Neural progenitor cell (in vitro differentiated cells): Measurements from ENCODE around the gene RGL2. TPM values are rescaled to one million over a fixed set of nuclear protein-coding genes. Genes with fewer than 3 reads are reported as not detected.

Source experiments
- DNase-seq: peaks from one replicate; pipeline ENCODE4 v3.0.0-alpha.2; 2016; ENCODE audit warnings: low spot score
- H2AFZ ChIP-seq: fragments of 200-600 bp; sonication (generic); replicated peaks from 2 replicates; pipeline ENCODE4 v1.6.1; 2016; ENCODE audit warnings: antibody characterized with exemption
- H3F3A ChIP-seq: fragments of 200-600 bp; sonication (generic); 2 replicates; pipeline ENCODE4 v1.6.1; 2016; ENCODE audit warnings: antibody characterized with exemption, low read depth
- H3K27ac ChIP-seq: fragments of 200-600 bp; sonication (generic); 2 replicates; pipeline ENCODE4 v1.5.1; 2016; ENCODE audit warnings: mild to moderate bottlenecking
- H3K27me3 ChIP-seq: fragments of 200-600 bp; sonication (generic); 2 replicates; pipeline ENCODE4 v1.6.1; 2016; ENCODE audit warnings: mild to moderate bottlenecking, moderate library complexity
- H3K36me3 ChIP-seq: fragments of 200-600 bp; sonication (generic); 2 replicates; pipeline ENCODE4 v1.5.1; 2016
- H3K4me1 ChIP-seq: fragments of 200-600 bp; sonication (generic); 2 replicates; pipeline ENCODE4 v1.6.1; 2016; ENCODE audit warnings: mixed run types
- H3K4me2 ChIP-seq: fragments of 200-600 bp; sonication (generic); 2 replicates; pipeline ENCODE4 v1.6.1; 2016
- H3K4me3 ChIP-seq: fragments of 200-600 bp; sonication (generic); 2 replicates; pipeline ENCODE4 v1.5.1; 2016
- H3K79me2 ChIP-seq: fragments of 200-600 bp; sonication (generic); 2 replicates; pipeline ENCODE4 v1.6.1; 2016; ENCODE audit warnings: low read depth
- H3K9ac ChIP-seq: fragments of 200-600 bp; sonication (generic); 2 replicates; pipeline ENCODE4 v1.6.1; 2016
- H3K9me3 ChIP-seq: fragments of 200-600 bp; sonication (generic); 2 replicates; pipeline ENCODE4 v1.5.1; 2016; ENCODE audit warnings: low read depth
- H4K20me1 ChIP-seq: fragments of 200-600 bp; sonication (generic); 2 replicates; pipeline ENCODE4 v1.6.1; 2016; ENCODE audit warnings: low read depth
- H3K27ac Mint-ChIP-seq: 3 replicates; pipeline ENCODE4 v1.8.0; 2021; ENCODE audit warnings: mixed read lengths
- H3K27me3 Mint-ChIP-seq: 2 replicates; pipeline ENCODE4 v1.8.0; 2022; ENCODE audit warnings: low read depth, mild to moderate bottlenecking, inconsistent platforms, moderate library complexity, mixed read lengths; ENCODE audit not compliant: insufficient read depth
- H3K36me3 Mint-ChIP-seq: 3 replicates; pipeline ENCODE4 v1.8.0; 2021; ENCODE audit warnings: mixed read lengths
- H3K4me1 Mint-ChIP-seq: 3 replicates; pipeline ENCODE4 v1.8.0; 2021; ENCODE audit warnings: mixed read lengths
- H3K4me3 Mint-ChIP-seq: 3 replicates; pipeline ENCODE4 v1.8.0; 2021; ENCODE audit warnings: mild to moderate bottlenecking, moderate library complexity, mixed read lengths
- H3K9me3 Mint-ChIP-seq: 3 replicates; pipeline ENCODE4 v1.8.0; 2020; ENCODE audit warnings: mixed read lengths
- EZH2 ChIP-seq: fragments of 200-600 bp; sonication (generic); IDR thresholded peaks from 2 replicates; pipeline ENCODE4 v1.6.1; 2017; ENCODE audit warnings: antibody characterized with exemption, mild to moderate bottlenecking, moderate library complexity
- EZH2phosphoT487 ChIP-seq: fragments of 200-600 bp; sonication (generic); IDR thresholded peaks from 2 replicates; pipeline ENCODE4 v1.6.1; 2017; ENCODE audit warnings: antibody characterized with exemption
- total RNA-seq: library from RNA; depleted of rRNA; stranded (reverse); fragments of >200 nt; gene quantifications from 2 replicates; pipeline ENCODE4 v1.2.3, GENCODE V29; 2015; ENCODE audit warnings: low replicate concordance
- TF ChIP-seq, protein P1 (sequence below): fragments of 200-600 bp; sonication (generic); IDR thresholded peaks from 2 replicates; pipeline ENCODE4 v1.5.1; 2017; ENCODE audit warnings: antibody characterized with exemption, mild to moderate bottlenecking

The RGL2 gene
- total RNA-seq, 1 donor from 2014 or later: 28.3 TPM

DNA sequence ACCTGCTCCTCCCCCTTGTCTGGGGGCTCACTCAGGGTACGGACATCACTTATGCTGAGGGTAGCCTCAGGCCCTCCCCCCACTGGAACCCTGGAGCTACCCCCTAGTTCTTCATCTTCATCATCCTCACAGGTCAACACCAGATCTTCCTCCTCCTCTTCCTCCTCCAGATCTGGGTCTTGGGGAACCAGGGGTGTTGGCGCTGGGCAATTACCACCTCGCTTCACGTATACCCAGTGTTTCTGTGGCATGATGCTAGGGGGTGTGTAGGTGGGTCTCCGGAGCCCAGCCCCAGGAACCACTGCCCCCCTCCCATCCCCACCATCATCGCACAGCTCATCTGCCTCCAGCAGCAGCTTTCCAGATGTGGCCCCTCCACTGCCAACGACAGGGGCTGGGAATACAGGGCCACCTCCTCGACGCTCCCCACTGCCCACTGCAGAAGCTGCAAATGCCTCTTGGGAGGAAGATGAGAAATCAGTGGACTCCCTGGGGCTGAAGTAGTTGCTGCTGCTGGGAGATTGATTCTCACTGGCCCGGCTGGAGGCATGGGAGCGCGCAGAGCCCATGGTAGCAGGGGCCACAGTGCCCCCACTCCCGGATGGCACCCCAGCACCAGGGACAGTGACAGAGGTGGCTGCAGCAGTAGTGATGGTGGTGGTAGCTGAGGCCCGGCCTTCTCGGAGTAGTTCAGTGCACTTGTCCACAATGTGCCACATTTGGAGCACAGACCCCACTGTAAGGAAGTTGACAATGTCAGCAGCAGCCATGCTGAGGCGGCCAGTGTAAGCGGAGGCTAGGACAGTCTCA lies 17.3 kb upstream of the RGL2 start:
- TF ChIP-seq EZH2phosphoT487: no peak
- TF ChIP-seq EZH2: no peak
- TF ChIP-seq, protein P1, sequence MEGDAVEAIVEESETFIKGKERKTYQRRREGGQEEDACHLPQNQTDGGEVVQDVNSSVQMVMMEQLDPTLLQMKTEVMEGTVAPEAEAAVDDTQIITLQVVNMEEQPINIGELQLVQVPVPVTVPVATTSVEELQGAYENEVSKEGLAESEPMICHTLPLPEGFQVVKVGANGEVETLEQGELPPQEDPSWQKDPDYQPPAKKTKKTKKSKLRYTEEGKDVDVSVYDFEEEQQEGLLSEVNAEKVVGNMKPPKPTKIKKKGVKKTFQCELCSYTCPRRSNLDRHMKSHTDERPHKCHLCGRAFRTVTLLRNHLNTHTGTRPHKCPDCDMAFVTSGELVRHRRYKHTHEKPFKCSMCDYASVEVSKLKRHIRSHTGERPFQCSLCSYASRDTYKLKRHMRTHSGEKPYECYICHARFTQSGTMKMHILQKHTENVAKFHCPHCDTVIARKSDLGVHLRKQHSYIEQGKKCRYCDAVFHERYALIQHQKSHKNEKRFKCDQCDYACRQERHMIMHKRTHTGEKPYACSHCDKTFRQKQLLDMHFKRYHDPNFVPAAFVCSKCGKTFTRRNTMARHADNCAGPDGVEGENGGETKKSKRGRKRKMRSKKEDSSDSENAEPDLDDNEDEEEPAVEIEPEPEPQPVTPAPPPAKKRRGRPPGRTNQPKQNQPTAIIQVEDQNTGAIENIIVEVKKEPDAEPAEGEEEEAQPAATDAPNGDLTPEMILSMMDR: no peak
- Histone ChIP-seq H3K27ac (no peak overlapping the region), H4K20me1 (peaks cover 27% of the 10 kb centered on the region), H3F3A (peaks cover 70% of the 10 kb centered on the region), H3K9ac (no peak overlapping the region), H3K4me1 (peaks cover 26% of the 10 kb centered on the region), H3K79me2 (peaks cover 24% of the 10 kb centered on the region), H3K9me3 (no peaks in the 10 kb centered on the region), H3K36me3 (no peaks in the 10 kb centered on the region), H3K4me3 (no peak overlapping the region), H3K4me2 (no peak overlapping the region), H2AFZ (no peak overlapping the region), H3K27me3 (peaks cover 25% of the 10 kb centered on the region)
- H3K27ac Mint-ChIP-seq: no peak overlapping the region
- peaks cover 24% of the 10 kb centered on the region for H3K36me3 Mint-ChIP-seq
- no peak for DNase-seq
- H3K27me3 Mint-ChIP-seq: peaks cover 14% of the 10 kb centered on the region
- H3K4me3 Mint-ChIP-seq: peak overlapping the region; percentile 86
- peaks cover 65% of the 10 kb centered on the region for H3K4me1 Mint-ChIP-seq
- no peaks in the 10 kb centered on the region for H3K9me3 Mint-ChIP-seq

DNA sequence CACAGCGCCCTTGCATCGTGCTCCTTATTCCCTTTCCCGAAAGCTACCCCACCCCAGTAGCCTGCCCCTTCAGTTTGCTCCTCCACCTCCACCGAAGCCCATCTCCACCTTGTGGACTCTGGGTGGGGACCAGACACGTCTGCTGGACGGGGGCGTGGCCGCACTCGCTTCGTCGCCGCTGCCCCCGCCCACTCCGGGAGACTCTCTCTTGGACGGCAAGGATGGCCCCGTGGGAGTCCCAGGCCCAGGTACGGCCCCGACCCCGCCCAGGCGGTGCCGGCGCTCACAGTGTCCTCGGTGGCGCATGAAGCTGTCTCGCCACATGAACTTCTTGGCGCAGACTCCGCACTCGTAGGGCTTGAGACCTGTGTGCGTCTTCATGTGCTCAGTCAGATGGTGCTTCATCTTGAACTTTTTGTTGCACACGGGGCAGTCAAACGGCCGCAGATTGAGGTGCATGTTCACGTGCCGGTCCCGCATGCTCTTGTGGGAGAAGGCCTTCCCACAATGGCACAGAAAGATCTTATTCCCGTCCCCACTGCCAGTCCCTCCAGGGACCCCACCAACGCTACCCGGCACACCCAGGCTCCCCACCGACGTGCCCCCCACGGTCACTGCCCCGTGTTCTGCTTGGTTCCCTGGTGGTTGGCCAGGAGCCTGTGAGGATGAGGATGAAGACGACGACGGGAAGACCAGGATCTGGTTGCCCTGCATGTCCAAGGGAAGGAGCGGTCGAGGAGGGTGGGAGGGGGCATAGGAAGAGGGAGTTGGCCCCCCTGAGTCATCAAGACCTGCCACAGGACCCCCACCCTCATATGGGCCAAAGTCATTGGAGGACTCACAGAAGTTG lies 16.4 kb upstream of the RGL2 start:
- Histone ChIP-seq H4K20me1 (peaks cover 27% of the 10 kb centered on the region), H3K27ac (no peak overlapping the region), H3K9me3 (no peaks in the 10 kb centered on the region), H3K79me2 (peaks cover 16% of the 10 kb centered on the region), H3K27me3 (peaks cover 25% of the 10 kb centered on the region), H3K4me3 (peak overlapping the region; percentile 54), H3F3A (peaks cover 68% of the 10 kb centered on the region), H3K9ac (no peak overlapping the region), H3K36me3 (no peaks in the 10 kb centered on the region), H3K4me1 (peaks cover 26% of the 10 kb centered on the region), H3K4me2 (peak overlapping the region; percentile 99), H2AFZ (no peak overlapping the region)
- no peaks in the 10 kb centered on the region for H3K9me3 Mint-ChIP-seq
- peaks cover 16% of the 10 kb centered on the region for H3K27me3 Mint-ChIP-seq
- peak; percentile 43 for DNase-seq
- H3K4me3 Mint-ChIP-seq: peak overlapping the region; percentile 95
- peaks cover 18% of the 10 kb centered on the region for H3K36me3 Mint-ChIP-seq
- peaks cover 60% of the 10 kb centered on the region for H3K4me1 Mint-ChIP-seq
- H3K27ac Mint-ChIP-seq: peak overlapping the region; percentile 46
- TF ChIP-seq EZH2phosphoT487 (no peak), EZH2 (no peak)
- TF ChIP-seq, protein P1: no peak

DNA sequence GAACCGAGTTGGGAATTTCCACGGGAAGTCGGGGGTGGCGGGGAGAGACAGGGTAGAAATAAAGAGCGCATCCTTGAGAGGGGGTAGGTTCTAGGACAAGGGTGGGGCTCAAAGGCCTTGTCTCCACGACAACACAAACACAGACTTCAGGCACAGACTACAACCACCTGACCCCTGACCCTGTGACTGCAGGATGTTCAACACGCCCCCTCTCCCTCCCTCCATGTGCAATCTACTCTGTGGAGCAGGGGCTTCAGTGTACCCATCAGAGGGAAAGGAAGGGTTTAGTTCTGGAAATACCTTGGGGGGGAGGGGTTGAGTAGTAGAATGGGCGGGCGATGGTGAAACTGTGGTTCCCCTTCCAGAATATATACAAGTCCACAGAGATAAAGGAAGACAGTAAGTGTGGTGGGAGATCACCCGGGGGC lies 15.8 kb upstream of the RGL2 start:
- peaks cover 9% of the 10 kb centered on the region for H3K79me2 ChIP-seq
- H3K4me1 ChIP-seq: peaks cover 26% of the 10 kb centered on the region
- peak; percentile 62 for DNase-seq
- peaks cover 55% of the 10 kb centered on the region for H3K4me1 Mint-ChIP-seq
- no peaks in the 10 kb centered on the region for H3K9me3 ChIP-seq
- H3K4me3 Mint-ChIP-seq: peak overlapping the region; percentile 95
- H3K36me3 ChIP-seq: no peaks in the 10 kb centered on the region
- no peak overlapping the region for H3K9ac ChIP-seq
- H4K20me1 ChIP-seq: peaks cover 27% of the 10 kb centered on the region
- peaks cover 25% of the 10 kb centered on the region for H3K27me3 ChIP-seq
- H3K9me3 Mint-ChIP-seq: no peaks in the 10 kb centered on the region
- no peak overlapping the region for H3K27ac ChIP-seq
- H3K27ac Mint-ChIP-seq: peak overlapping the region; percentile 46
- TF ChIP-seq EZH2 (no peak), EZH2phosphoT487 (no peak)
- TF ChIP-seq, protein P1: no peak
- peaks cover 15% of the 10 kb centered on the region for H3K36me3 Mint-ChIP-seq
- no peak overlapping the region for H2AFZ ChIP-seq
- H3K27me3 Mint-ChIP-seq: peaks cover 16% of the 10 kb centered on the region
- H3F3A ChIP-seq: peaks cover 62% of the 10 kb centered on the region
- H3K4me2 ChIP-seq: peak overlapping the region; percentile 99
- H3K4me3 ChIP-seq: peak overlapping the region; percentile 54
